Measurements from ENCODE around the gene SCN1A.
A peak's percentile ranks its signal among the peaks of the same experiment; 100 is the strongest.

The SCN1A gene

DNA sequence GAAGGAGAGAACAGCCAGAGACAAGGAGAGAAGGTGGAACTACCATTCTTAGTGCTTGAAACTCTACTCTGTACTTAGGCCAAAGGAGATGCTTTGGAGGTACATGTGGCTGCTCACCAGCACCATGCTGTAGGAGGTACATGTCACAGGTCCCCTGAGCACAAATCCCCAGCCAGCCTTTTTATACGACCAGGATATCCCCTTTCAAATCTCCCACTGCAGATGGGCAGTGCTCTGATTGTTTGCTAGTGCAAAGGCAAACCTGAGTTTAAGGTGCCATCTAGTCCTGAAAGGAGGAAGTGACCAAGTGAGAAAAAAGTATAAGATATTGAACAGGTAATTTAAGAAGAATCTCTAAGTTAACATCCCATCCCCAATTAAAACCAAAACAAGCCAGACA is 157.2 kb downstream of the SCN1A start:
- DNase-seq (ENCODE audit: low read depth) = no peak

GRCh38 chr2:165969227-165969626 is 158.6 kb downstream of the SCN1A start:
- DNase-seq (ENCODE audit: low read depth) = no peak

- DNase-seq (ENCODE audit: low read depth) = no peak
These were observed 160.1 kb downstream of the SCN1A start for GRCh38 chr2:165967746-165968145.

DNA sequence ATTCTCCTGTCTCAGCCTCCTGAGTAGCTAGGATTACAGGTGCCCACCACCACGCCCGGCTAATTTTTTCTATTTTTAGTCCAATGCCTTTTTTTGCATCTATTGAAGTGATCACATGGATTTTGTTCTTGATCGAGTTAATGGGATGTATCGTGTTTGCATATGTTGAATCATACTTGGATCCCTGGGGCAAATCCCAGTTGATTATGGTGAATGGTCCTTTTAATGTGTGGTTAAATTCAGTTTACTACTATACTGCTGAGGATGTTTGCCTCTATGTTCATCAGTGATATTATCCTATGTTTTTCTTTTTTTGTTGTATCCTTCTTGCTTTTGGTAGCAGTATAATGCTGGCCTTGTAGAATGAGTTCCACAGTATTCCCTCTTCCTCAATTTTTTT is 166.0 kb downstream of the SCN1A start:
- DNase-seq (ENCODE audit: low read depth) = no peak

GRCh38 chr2:165959371-165959770 is 168.4 kb downstream of the SCN1A start:
- DNase-seq (ENCODE audit: low read depth) = no peak

DNA sequence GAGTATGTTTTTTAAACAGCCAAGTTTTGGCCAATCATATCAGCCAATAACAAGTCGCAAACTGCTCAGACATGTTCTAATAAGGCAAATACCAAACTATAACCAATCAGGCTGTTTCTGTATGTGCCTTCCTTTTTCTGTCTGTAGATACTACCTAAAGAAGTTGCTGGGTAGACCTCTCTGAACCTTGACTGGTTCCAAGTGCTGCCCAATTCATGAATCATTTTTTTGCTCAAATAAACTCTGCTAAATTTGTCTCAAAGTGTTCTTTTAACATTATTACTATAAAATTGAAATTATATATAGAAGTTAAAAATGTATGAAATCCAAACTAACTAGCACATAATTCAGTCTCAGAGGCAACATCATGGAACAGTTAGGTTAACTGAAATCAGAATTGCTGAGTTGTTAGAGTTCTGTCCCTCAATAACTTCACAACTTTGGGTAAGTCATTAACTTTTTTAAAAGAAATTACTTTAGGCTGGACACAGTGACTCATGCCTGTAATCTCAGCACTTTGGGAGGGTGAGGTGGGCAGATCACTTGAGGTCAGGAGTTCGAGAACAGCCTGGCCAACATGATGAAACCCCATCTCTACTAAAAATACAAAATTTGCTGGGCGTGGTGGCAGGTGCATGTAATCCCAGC is 169.4 kb downstream of the SCN1A start:
- no peak for DNase-seq (ENCODE audit: low read depth)

GRCh38 chr2:165957030-165957675 is 170.7 kb downstream of the SCN1A start:
- no peak for DNase-seq (ENCODE audit: low read depth)

- peak; percentile 91 for DNase-seq (ENCODE audit: low read depth)
These were observed 173.9 kb downstream of the SCN1A start, which contains the start of gene TTC21B for GRCh38 chr2:165953655-165954606. TTC21B (minus strand) TSS chr2:165953776; CDS start chr2:165953705, 71 bp downstream.

GRCh38 chr2:165953306-165953654 is 174.5 kb downstream of the SCN1A start:
- DNase-seq (ENCODE audit: low read depth) = no peak

DNA sequence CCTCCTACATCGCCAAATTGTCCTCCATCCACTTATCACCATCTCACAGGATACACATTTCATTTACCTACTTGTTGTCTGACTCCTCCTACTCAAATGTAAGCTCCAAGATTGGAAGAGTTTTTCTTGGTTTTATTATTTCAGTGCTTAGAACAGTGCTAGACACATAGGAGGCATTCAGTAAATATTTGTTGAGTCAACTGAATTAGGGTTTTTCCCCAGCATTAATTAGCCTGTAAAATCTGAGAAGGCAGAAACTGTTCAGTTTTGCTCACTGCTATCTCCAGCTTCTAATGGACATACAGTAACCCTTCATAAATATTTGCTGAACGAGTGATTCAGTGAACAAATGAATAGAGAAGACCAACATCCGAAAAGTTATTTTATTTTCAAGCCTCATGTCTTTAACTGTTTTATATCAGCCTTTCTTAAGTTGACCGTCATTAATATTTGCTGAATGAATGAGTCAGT is 175.0 kb downstream of the SCN1A start:
- no peak for DNase-seq (ENCODE audit: low read depth)

GRCh38 chr2:165952085-165952484 is 175.7 kb downstream of the SCN1A start:
- DNase-seq (ENCODE audit: low read depth) = no peak

DNA sequence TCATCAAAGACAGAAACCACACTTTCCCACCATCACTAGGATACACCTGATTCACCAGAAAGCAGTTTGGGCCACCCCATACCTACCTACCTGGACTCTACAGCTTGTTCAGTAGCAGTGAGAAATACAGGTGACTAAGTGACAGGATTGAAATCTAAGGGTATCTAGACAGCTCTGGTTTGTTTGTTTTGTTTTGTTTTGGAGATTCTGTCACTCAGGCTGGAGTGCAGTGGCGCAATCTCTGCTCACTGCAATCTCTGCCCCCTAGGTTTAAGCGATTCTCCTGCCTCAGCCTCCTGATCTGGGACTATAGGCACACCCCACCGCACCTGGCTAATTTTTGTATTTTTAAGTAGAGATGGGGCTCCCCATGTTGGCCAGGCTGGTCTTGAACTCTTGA is 177.4 kb downstream of the SCN1A start:
- DNase-seq (ENCODE audit: low read depth) = no peak

DNA sequence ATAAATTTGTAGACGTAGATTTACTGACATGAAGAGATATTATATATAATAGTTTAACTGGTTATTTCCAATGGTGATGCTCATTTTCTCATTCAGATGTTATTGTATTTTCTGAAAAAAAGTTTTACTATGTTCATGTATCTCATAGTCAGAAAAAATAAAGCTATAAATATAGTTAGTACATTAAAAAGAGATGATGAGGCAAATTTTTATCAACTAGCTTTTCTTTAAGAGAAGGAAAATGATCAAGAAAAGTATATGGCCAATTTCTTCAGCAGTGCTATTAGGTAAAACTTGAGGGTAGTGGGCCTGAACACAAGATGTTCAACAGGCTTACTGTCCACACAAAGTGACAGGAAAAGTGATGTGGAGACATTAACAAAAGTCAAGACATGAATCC is 186.0 kb downstream of the SCN1A start:
- DNase-seq (ENCODE audit: low read depth) = no peak

DNA sequence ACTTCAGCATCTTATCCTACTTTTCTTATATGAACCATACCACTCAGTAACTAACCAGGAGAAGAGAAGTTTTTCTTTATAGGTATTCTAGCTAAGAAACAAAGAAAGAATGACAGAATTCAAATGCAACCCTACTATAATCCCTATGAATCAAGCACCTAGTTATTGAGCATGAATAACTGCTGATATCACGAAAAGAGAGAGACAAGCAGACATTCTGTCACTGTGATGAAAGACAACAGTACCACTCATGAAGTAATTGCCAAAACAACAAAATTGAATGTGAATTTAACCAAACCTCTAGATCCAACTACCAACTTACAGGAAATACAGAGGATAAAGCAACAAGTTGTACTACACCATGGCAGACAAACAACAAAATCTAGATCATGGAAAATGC is 189.6 kb downstream of the SCN1A start:
- DNase-seq (ENCODE audit: low read depth) = no peak

Measured in stimulated activated CD8-positive, alpha-beta memory T cell treated with anti-CD3 and anti-CD28 coated beads, Interleukin-12 subunit alpha, Interleukin-12 subunit beta, amount 100 ng/mL, for 4 hours (primary cell).